GM12875 (cell line): ENCODE results near the gene TERF2IP.

Experiments
- H3K4me3 ChIP-seq: one replicate; pipeline ENCODE4 v1.5.1; 2011; ENCODE audit warnings: low read depth, low read length, control low read depth
- TF ChIP-seq, protein P1 (sequence below): IDR thresholded peaks from 2 replicates; pipeline ENCODE4 v1.5.1; 2011; ENCODE audit warnings: low read depth, mild to moderate bottlenecking, control low read depth, inconsistent platforms, low read length, moderate library complexity, borderline replicate concordance; ENCODE audit not compliant: insufficient read depth

TERF2IP gene

DNA sequence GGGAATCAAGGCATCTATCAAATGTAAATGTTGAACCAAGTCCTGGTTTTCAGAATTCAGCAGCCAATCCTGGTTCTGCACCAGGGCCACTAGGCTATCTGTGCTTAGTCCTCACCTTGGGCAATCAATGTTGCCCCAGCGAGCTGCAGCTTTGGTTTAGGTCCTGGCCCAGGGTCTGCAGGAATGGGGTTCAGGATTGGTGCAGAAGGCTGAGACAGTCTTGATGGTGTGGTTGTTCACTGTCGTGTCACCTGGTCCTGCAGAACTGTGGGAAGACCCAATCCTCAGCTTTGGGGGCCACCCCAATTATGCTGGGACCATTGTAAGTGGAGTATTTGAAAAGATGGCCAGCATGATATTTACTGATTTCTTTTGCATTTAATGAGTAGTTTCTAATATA lies 10.6 kb downstream of the TERF2IP start:
- no peak overlapping the region for H3K4me3 ChIP-seq
- TF ChIP-seq, protein P1, sequence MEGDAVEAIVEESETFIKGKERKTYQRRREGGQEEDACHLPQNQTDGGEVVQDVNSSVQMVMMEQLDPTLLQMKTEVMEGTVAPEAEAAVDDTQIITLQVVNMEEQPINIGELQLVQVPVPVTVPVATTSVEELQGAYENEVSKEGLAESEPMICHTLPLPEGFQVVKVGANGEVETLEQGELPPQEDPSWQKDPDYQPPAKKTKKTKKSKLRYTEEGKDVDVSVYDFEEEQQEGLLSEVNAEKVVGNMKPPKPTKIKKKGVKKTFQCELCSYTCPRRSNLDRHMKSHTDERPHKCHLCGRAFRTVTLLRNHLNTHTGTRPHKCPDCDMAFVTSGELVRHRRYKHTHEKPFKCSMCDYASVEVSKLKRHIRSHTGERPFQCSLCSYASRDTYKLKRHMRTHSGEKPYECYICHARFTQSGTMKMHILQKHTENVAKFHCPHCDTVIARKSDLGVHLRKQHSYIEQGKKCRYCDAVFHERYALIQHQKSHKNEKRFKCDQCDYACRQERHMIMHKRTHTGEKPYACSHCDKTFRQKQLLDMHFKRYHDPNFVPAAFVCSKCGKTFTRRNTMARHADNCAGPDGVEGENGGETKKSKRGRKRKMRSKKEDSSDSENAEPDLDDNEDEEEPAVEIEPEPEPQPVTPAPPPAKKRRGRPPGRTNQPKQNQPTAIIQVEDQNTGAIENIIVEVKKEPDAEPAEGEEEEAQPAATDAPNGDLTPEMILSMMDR = no peak

DNA sequence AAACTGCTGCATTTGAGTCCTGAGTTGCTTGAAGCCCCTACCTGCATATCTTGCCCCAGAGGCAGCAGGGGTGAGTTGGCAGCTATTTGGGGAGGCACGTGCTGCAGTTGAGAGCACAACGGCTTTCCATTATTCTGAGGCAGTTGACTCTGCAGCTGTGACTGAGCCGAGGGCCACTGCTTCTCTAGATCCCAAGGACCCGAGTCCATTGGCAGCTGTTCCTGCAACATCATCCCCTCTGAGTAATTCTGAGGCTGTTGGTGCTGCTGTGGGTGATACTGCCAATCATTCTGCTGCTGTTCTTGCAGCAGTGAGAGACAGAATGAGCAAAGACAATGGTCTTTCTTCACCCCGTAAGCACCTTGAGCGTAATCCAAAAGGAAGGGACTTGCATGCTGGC lies 12.7 kb downstream of the TERF2IP start:
- TF ChIP-seq, protein P1 = no peak
- no peak overlapping the region for H3K4me3 ChIP-seq

DNA sequence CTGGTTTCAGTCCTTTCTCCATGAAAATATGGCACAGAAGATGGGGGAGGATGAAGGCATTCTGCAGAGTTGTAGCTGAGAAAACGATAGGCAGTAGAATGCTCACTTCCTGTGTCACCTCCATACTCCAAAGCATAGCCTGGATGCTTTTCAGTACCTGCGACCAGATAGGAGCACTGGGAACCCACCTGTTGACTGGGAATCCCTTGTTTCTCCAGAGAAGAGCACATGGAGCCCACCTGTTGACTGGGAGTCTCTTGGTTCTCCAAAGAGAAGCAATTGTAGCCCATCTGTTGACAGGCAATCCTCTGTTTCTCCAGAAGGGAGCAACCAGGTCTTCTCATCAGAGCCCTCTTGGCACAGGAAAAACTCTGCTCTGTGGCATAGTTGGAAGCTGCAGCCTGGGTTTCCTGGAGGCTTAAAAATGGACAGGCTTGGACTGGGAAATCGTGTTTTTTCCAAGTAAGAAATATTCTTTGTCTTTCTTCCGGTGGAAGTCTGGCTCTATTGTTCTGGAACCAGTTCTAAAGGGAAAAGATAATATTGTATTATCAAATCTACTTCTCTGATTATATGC lies 13.2 kb downstream of the TERF2IP start:
- TF ChIP-seq, protein P1 = no peak
- no peak overlapping the region for H3K4me3 ChIP-seq

DNA sequence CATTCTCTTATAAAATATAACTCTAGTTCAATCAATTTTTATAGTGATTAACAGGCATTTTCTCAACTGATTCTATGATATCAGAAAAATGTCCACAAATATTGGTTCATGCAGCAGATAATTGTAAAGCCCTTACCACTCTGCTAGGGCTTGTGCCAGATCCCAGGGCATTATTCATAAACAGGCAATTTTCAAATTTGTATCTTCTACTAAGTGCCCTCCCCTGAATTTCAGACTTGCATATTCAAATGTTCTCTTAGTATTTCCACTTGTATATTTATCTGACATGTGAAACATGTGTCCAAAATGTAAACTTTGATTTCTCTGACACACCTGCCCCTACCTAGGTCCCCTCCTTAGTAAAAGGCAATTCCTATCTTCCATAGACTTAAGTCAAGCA lies 19.9 kb downstream of the TERF2IP start:
- no peak overlapping the region for H3K4me3 ChIP-seq
- TF ChIP-seq, protein P1 = no peak

DNA sequence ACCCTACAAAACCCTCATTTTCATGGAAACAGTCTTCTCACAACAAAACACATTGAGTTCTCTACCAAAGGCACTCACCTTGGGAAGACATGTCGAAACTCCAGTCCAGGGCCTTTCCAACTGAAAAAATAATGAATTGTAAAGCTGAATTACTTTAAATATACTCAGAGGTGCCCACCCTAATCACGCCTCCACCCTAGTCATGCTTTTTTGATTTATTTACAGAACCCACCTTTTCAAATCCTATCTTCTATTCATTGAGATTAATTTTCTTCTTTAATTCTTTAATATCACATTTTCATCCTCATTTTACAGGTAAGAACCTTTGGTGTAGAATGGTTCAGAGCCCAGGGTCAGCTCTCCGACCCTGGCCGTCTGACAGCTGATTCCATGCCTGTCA lies 29.3 kb downstream of the TERF2IP start, which contains the start of gene CPHXL2:
TSS of gene CPHXL2 (minus strand) at position 101 of the 400 bp plus-strand sequence. CDS start at position 91, 10 bp downstream.
- TF ChIP-seq, protein P1 = no peak

DNA sequence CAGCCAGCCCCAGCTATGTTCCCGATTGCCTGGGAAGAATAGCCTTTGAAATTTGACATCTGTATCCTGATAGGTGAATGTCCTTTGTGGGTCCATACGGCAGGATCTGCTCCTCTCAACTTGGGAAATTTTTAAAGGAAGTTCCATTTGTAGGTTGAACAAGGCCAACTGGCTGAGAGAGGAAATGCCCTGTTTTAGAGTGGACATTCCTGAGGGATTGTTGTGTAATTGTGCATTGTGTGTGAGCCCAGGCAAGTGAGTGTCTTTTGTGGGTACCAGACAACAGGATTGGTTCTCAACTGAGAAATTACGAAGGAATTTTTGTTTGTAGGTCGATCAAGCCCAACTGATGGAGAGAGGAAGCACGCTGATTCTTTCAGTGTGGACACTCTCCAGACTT lies 31.8 kb downstream of the TERF2IP start:
- no peak overlapping the region for H3K4me3 ChIP-seq
- TF ChIP-seq, protein P1 = no peak

More for the DNA sequence above, 29.3 kb downstream of the TERF2IP start, which contains the start of gene CPHXL2:
- no peak within 1 kb of the TSS for H3K4me3 ChIP-seq

DNA sequence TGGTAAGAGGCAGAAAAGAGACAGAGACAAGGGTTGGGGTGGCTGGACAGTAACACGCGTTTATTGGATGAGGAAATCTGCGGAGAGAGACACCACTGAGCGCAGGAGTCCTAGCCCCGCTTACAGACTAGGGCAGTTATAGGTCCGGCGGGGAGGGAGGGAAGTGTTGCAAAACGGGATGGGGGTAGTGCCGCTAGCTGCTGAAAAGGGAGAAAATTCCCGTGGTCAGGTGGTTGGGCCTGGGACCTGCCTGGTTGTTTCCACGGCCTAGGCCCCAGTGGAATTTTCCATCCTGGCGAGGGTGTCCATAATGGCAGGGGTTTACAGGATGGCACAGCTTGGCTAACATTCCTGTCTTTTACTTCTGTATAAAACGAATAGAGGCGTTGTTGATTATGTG lies 34.7 kb downstream of the TERF2IP start:
- TF ChIP-seq, protein P1 = no peak
- no peak overlapping the region for H3K4me3 ChIP-seq
